Stimulated activated CD4-positive, alpha-beta T cell treated with anti-CD3 and anti-CD28 coated beads, TNF-alpha, amount 100 ng/mL, for 24 hours (primary cell): Measurements from ENCODE around the gene CYP4B1.

Experiments used
- DNase-seq, 3 experiments: peaks; one replicate each; pipeline ENCODE4 v3.0.0-alpha.2; 2020; ENCODE audit warnings: low read depth in 3 of 3

Gene CYP4B1

GRCh38 chr1:46797696-46798470 lies 963 bp upstream of the CYP4B1 start:
- no peak for DNase-seq

DNA sequence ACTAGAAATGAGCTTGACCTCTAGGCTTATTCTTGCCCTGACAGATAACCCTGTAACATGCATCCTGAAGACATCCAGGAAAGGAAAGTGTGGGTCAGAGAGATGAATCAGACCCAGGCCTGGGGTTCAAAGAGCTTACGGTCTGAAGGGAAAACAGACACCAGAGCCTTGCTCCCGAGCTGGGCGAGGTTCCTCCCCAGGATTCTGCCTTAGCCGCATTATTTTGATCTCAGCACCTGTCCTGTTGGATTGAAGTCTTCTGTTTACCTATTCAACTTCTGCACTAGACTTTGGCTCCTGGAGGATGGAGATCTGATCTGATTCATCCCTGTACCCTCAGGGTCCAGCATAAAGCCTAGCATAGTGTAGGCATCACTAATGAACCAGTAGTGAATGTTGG lies 1.9 kb downstream of the CYP4B1 start:
- DNase-seq: no peak

DNA sequence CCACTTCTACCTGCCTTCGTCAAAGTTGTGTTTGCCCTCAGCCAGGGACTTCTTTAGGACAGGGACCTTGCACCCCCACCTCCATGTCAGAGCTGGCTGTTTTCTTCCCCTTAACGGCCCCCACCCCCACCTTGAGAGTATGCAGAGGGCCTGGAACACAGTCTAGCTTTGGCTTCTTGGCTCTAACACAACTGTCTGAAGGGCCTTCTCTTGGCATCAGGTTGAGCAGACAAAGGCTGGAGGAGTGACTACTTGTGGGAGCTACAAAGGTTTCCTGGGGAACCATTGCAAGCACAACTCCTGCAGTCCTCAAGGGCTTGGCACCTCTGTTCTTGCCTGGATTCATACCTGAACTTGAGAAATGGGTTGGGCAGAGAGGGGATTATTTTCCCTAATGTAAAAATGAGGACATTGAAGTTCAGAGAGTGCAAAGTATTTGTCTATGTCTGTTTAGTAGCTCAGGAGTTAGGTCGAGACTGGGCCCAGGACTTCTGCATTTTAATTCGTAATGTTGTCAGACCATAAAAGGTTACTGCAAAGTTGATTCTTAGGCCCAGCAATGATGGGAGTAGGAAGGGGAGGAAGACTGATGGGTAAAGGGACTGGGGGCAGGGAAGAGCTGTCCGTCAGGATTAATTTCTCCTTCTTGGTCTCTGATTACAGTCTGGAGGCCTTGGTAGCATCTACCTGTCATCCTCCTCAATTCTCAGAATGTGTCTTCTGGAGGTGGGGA lies 2.6 kb downstream of the CYP4B1 start:
- DNase-seq: no peak

GRCh38 chr1:46802081-46802480 lies 3.2 kb downstream of the CYP4B1 start:
- no peak for DNase-seq

- DNase-seq: no peak
These were observed 4.2 kb downstream of the CYP4B1 start for GRCh38 chr1:46802901-46803574.

DNA sequence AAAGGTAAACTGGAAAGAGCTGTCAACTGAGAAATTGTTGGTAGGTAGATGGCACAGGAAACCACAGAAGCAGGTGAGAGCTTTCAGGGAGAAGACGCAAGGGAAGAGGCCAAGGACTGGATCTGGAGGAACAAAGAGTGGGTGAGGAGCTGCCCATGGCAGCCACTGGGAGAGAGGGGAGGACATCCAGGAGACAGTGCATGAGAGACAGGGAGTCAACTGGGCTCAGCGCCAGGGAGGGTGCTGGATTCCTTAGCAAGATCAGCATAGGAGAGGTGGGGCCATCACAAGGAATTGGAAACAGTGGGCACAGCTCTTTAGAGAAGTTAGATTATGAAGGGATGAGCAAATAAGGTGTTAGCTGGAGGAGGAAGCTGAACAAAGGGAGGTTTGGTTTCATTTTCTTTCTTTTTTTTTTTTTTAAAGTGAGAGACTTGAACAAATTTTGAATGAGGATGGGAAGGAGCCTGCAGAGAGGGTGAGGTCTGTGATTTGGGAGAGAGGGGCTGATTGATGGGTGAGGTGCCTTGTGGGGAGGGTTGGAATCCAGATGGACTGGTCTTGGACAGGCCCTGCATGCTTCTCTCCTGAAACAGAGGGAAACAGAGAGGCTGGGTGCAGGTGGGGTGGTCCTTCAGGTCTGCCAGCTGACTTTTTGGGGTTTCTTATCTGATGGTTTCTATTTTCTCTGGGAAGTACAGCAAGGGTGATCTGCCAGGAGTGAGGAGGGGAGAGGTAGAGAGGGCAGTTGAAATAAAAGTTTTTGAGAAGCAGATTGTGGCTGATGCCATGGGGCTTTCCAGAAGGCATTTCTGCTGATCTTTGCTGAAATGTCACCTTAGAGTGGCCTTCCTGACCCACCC lies 5.4 kb downstream of the CYP4B1 start:
- DNase-seq: no peak

- DNase-seq: no peak
These were observed 6.1 kb downstream of the CYP4B1 start for GRCh38 chr1:46804926-46805325.

DNA sequence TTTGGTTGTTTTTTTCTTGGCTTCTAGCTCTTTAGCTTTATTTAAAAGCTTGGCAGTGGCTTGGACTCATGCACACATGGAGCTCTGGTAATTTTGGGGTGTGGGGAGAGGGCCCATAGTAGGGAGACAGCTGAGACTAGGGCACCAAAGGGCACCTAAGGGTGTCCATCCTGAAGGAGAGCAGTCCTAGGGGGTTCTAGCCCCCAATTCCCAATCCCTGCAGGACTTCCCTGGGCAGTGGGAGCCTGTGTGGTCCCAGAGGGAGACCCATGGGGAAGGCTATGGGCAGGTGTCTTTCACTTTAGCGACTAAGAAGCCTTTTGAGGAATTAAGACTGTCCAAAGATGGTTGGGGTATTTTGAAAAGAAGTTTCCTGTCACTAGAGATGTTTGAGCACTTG lies 6.9 kb downstream of the CYP4B1 start:
- no peak for DNase-seq

DNA sequence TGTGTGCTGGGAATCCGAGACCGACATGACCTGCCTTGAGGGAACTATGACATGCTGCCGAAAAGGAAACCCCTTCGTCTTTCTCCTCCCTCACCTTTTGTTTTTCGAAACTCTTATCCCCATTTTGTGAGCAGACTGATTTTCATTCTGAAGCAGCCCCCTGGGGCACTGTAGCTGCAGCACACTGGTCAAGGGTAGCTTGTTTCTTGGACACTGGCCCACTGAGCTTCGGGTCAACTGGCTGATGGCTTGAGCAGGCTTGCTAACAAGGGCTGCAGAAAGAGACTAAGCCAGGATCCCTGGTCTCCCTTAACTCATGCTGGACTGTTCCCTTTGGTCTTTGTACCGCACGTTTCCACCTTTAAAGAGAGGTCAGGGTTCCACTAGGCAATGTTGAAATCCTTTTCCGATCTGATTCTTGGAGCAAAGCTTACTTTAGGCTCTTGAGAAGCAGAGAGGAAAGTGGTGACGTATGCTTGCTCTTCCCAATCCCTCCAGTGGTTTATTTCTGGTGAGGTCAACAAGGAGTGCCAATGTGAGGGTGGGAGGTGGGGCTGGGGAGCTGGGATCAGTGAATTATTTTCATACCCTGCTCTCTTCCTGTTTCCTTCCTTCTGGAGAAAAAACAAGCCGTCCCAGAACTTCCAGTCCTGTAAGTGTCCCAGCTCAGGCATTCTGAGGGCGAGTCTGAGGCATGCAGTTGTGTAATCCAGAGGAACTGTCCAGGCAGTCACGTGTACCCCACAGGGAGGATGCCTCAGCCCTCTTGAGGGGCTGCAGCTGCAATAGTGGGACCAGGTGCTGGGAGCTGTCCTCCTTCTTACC lies 7.6 kb downstream of the CYP4B1 start:
- DNase-seq: no peak

GRCh38 chr1:46807046-46807972 lies 8.5 kb downstream of the CYP4B1 start:
- DNase-seq: no peak

GRCh38 chr1:46809071-46809470 lies 10.2 kb downstream of the CYP4B1 start:
- DNase-seq: no peak

GRCh38 chr1:46809904-46810303 lies 11.1 kb downstream of the CYP4B1 start:
- DNase-seq: no peak

DNA sequence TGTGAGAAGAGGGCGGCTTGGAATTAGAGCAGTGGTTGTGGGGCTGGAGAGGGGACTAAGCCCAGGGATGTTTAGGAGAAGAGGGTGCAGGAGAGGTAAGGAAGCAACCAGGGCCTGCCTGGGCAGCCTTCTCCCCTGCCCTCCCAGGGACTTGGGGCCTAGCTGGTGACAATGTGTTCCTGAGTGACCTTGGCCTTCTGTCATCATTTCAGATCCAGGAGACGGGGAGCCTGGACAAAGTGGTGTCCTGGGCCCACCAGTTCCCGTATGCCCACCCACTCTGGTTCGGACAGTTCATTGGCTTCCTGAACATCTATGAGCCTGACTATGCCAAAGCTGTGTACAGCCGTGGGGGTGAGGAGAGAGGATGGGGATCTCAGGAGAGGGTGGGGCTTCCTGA lies 11.8 kb downstream of the CYP4B1 start:
- DNase-seq: no peak

DNA sequence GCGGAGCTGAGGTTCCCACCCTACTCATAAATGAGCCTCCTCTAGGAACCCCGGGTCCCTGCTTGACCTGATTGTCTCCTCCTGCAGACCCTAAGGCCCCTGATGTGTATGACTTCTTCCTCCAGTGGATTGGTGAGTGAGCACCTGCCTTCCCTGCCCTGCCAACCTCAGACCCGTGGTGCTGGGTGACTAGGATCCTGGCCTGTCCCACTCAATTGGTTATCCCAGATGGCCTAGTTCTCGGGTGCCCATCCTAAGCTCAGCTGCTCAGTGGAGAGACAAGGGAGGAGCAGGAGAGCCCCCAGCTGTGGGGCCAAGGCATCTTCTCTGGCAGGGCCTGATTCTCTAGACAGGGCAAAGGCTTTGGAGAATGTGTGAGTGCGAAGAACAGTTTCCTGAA lies 12.2 kb downstream of the CYP4B1 start:
- no peak for DNase-seq

- DNase-seq: no peak
These were observed 13.5 kb downstream of the CYP4B1 start for GRCh38 chr1:46812065-46812963.

- DNase-seq: no peak
These were observed 14.4 kb downstream of the CYP4B1 start for GRCh38 chr1:46812996-46813857.

DNA sequence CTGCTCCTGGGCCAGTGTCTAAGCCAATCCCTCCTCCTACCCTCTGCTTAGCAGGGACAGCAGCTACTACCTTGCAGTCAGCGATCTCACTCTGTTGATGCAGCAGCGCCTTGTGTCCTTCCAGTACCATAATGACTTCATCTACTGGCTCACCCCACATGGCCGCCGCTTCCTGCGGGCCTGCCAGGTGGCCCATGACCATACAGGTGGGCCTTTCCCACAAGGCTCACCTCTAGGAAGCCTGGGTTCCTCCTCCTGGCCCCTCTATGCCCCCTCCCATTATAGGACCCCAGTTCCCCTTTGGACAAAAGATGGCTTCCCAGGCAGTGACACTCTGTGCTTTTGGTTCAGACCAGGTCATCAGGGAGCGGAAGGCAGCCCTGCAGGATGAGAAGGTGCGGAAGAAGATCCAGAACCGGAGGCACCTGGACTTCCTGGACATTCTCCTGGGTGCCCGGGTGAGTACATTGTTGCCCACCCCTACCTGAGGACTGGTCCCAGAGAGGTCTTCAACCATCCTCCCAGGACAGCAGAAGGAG lies 15.1 kb downstream of the CYP4B1 start:
- no peak for DNase-seq

DNA sequence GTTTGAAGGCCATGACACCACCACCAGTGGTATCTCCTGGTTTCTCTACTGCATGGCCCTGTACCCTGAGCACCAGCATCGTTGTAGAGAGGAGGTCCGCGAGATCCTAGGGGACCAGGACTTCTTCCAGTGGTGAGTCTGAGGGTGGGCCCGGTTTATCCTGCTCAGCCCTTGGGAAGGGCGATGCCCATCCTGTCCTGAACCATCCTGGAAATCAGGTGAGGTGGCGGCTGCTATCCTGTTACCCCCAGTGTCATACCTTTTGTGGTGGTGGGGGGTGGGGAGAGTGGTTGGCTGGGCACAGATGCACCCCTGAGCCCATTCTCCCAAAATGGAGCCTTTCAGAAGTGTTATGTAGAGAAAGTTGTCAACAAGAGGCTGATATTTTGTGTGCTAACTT lies 16.3 kb downstream of the CYP4B1 start:
- DNase-seq: no peak
